Measurements from ENCODE around the gene SFTA2.
"Not testable (repeated sequence)": the region's sequence is repeated elsewhere in the genome, so short reads cannot be mapped to it uniquely, and the experiment has no call there.

Gene SFTA2

DNA sequence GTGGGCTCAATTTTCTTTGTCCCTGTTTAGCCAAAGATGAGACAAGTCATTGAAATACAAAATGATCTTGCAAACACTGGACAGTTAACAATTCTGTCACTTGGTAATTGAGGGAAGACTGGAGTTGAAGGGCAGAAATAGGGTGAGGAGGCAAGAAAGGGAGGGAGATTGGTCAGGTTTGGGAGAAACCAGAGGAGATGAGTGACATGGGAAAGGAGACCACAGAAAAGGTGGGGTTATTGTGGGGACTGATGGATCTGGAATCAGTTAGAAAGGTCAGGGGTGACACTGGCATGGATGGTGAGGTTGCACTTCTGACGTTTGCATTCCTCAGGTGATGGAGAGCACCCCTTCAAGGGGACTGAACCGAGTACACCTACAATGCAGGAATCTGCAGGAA lies 23.3 kb downstream of the SFTA2 start:
- no peak for DNase-seq

DNA sequence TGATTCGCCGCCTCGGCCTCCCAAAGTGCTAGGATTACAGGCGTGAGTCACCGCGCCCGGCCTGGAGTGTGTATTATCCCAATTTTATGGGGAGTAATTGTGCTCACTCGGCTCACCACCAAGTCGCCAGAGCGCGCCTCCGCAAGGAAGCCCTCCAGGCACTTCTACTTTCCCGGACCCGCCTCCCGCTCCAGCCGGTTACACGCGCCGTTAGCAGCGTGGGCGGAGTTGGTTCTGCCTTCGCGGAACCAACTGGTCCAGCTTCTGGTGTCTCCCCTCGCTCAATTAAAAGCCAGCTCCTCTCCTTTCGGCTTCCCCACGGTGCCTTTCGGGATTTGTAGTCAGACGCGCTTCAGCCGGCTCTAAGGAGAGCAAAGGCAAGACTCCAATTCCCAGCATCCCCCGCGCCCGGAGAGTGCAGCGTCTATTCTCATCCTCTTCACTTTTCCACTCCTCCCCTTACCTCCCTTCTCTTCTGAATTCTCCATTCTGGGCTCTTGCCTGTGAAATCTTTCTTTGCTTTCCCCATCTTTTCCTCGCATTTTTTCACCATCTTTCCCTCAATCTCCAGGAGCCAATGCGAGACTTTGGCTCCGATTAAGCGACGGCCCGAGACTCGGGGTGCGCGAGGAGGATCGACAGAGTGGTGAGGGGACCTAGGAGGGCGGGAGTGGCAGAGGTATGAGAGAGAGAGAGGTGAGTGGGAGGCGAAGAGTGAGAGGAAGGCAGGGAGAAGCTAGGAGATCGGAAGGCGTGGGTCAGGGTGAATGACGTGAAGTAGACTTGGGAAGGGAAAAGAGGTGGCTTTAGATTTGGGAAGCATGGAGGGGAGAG lies 24.0 kb downstream of the SFTA2 start, which contains the start of gene GTF2H4:
Gene GTF2H4 (plus strand): TSS at position 450 of the 834 bp plus-strand sequence.
- peak; percentile 96 for DNase-seq

DNA sequence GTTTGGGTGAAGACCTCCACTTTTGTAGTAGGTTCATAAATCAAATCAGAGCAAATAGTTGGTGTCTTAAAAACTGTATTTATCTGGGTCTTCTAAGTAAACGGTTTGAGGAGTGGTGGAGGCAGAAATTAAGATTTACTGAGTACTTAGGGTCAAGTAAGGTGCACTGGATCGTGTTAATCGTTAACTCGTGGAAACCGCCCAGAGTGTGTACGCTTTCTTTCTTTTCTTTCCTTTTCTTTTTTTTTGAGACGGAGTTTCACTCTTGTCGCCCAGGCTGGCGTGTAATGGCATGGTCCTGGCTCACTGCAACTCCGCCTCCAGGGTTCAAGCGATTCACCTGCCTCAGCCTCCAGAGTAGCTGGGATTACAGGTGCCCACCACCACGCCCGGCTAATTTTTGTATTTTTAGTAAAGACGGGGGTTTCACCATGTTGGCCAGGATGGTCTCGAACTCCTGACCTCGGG lies 24.6 kb downstream of the SFTA2 start:
- not testable (repeated sequence) for DNase-seq

DNA sequence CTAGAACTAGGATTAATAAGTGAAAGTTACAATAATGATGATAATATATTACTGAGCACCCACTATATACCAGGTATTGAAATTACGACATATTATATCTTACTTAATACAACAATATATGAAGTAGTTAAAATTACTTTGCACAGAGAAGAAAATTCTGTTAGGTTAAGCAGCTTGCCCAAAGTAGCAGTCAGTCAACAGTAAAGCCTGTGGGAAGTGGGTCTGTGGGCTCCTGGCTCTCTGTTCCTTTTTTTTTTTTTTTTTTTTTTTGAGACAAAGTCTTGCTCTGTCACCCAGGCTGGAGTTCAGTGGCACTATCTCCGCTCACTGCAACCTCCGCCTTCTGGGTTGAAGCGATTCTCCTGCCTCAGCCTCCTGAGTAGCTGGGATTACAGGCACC lies 28.7 kb downstream of the SFTA2 start:
- no peak for DNase-seq

DNA sequence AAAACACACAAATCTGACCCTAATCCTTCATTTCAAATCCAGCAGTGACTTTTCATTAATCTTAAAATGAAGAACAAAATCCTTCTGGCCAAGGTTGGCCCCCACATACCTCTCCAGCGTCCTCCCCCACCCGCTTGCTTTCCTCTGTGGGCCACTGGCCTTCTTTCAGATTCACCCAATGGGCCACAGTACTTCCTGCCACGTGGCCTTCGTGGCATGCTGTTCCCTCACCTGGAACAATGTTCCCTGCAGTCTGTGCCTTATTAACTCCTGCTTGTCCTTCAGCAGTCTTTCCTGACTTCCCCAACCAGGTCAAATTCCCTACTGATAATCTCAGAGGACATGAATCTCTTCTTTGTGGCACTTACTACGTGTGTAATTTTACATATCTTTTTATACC lies 29.3 kb downstream of the SFTA2 start:
- DNase-seq, result no peak

DNA sequence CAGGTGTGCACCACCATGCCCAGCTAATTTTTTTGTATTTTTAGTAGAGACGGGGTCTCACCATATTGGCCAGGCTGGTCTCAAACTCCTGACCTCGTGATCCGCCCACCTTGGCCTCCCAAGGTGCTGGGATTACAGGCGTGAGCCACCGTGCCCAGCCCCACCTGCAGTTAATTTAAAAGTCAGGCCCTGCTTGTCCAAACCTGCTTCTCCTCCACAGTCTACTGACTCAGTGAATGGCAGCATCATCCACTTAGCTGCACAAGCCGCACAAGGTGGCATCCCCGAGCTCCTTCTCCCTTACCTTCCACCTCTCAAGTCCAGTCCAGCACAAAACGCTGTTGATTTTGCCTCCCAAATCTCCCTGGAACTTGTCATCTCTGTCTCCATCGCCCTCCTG lies 29.8 kb downstream of the SFTA2 start:
- not testable (repeated sequence) for DNase-seq

DNA sequence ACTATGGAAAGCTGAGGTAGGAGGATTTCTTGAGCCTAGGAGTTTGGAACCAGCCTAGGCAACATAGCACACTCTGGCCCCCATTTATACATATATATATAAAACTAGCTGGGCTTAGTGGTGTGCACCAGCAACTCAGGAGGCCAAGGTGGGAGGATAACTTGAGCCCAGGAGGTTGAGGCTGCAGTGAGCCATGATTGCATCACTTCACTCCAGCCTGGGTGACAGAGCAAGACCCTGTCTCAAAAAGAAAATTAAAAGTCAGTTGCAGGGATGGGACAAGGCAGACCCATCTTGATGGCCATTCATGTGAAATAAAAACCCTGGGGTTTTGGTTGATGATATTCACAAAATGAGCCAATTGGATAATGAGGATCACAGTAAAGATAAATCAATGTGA lies 30.5 kb downstream of the SFTA2 start:
- DNase-seq, result no peak

DNA sequence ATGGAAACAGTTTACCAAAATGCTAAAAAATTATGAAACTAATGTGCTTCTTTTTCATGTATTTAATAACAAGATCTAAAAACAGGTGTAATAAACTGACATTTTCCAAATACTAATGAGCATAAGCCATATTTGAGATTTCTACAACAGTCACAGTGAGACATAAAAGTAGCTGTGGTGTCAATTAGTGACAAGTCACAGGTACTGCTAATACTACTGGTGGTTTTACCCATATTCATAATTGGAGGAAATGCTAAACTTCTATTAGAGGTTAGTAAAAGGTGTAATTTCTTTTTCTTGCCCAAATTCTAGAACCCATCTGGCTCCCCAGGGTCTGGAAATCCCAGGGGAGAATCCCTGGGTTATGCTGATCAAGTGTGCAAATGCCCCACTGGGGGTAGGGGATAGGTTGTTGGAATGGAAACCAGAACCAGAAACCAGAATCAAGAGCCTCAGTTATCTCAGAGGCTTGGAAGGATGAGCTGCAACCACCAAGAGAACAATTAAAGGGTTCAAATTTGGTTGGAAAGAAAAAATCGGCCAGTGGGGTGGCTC lies 31.0 kb downstream of the SFTA2 start:
- DNase-seq, result no peak

DNA sequence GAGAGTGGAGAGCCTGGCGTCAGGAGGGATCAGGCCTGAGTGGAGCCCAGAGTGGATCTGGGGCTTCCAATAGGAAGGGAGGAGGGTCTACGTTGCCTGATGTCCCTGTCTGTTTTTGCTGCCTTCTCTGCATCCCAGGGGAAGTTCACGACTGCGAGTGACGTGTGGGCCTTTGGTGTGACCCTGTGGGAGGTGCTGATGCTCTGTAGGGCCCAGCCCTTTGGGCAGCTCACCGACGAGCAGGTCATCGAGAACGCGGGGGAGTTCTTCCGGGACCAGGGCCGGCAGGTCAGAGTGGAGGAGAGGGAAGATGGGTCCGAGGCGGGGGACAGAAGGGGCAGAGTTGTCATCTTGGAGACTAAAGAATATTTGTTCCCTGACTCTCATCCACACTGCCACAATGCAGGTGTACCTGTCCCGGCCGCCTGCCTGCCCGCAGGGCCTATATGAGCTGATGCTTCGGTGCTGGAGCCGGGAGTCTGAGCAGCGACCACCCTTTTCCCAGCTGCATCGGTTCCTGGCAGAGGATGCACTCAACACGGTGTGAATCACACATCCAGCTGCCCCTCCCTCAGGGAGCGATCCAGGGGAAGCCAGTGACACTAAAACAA lies 33.1 kb downstream of the SFTA2 start:
- DNase-seq, result no peak

DNA sequence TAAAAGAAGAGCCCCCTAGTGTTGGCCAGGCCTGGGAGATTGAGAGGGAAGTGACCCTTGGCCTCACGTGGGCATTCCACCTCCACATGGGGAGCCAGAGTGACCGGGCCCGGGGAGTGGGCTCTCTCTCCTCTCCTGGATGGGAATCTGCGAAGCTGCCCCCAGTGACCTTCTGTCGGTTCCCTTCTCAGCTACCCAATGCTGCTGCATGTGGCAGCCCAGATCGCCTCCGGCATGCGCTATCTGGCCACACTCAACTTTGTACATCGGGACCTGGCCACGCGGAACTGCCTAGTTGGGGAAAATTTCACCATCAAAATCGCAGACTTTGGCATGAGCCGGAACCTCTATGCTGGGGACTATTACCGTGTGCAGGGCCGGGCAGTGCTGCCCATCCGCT lies 34.1 kb downstream of the SFTA2 start:
- no peak for DNase-seq

DNA sequence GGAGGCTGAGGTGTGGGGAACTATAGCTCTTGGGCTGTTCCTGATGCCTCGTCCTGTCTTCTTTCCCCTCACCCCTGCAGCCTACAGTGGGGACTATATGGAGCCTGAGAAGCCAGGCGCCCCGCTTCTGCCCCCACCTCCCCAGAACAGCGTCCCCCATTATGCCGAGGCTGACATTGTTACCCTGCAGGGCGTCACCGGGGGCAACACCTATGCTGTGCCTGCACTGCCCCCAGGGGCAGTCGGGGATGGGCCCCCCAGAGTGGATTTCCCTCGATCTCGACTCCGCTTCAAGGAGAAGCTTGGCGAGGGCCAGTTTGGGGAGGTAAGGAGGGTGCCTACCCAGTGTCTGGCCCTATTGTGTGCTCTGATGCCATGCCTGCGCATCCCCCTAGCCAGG lies 35.4 kb downstream of the SFTA2 start:
- no peak for DNase-seq

DNA sequence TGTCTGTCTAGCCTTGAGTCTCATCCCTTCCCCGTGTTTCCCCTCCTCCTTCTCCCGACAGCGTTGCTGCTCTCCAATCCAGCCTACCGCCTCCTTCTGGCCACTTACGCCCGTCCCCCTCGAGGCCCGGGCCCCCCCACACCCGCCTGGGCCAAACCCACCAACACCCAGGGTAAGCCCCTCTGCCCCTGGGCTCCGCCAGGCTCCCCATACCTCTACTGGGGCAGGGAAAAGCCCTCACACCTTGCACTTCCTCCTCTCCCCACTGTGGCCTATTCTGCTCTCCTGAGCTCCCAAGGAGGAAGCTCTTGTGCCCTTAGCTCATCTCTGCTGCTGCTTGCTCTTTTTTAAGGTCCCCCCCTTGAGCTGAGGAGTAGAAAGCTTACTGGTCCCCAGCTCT lies 36.6 kb downstream of the SFTA2 start:
- no peak for DNase-seq

DNA sequence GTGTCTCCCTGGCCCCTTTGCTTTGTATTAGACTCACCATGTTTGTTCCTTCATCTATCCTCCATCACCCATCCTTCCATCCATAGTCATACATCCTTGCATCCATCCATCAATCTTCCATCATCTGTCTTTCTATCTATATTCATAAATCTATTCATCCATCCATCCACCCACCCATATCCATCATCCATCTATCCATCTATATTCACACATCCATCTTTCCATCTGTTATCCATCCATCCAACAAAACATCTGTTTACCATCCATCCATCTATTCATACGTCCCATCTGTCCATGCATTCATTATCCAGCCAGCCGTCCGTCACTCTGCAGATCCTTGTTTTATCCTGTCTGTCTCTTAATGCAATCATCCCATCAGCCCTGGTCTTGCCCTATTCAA lies 37.0 kb downstream of the SFTA2 start:
- no peak for DNase-seq

DNA sequence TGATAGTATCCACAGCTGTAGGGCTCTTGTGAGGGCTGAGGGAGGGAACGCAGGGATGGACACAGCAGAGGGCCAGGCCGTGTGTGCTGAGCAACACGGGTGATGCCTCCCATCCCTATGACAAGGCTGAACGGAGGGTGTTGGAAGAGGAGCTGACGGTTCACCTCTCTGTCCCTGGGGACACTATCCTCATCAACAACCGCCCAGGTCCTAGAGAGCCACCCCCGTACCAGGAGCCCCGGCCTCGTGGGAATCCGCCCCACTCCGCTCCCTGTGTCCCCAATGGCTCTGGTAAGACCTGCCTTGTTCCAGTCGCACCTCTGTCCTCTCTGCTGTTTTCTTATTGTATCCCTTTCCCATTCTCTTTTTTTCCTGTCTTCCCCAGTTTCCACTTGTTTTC lies 37.6 kb downstream of the SFTA2 start:
- DNase-seq, result no peak

DNA sequence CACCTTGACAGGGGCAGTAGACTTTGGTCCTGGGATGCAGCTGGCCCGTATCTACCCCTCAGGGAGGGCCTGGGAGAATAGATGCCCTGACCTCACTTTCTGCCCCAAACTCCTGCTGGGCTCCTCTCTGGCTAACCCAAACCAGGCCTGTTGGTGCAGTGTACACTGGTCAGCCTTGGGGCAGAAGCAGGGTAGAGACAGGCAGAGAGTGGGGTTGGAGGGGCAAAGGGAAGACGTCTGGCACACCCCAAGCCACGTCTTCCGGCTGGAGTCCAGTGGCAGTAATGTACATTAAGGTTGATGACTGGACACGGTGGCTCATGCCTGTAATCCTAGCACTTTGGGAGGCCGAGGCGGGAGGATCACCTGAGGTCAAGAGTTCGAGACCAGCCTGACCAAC lies 38.3 kb downstream of the SFTA2 start:
- DNase-seq, result no peak

DNA sequence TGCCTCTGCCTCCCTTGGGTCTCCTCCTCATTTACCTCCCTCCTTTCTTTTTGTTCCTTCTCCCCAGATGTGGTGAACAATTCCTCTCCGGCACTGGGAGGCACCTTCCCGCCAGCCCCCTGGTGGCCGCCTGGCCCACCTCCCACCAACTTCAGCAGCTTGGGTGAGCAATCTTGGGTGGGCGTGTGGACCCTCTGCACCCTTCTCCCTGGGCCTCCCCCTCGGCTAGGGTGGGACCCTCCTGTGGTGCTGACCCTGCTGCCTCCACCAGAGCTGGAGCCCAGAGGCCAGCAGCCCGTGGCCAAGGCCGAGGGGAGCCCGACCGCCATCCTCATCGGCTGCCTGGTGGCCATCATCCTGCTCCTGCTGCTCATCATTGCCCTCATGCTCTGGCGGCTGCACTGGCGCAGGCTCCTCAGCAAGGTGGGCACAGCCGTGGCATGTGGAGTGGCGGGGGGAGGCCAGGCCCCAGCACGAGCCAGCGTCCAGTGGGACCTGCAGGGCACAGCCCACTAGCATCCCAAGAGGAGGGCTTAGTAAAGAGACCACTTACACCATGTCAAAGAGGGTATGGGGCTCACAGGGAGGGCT lies 38.9 kb downstream of the SFTA2 start:
- DNase-seq, result no peak

DNA sequence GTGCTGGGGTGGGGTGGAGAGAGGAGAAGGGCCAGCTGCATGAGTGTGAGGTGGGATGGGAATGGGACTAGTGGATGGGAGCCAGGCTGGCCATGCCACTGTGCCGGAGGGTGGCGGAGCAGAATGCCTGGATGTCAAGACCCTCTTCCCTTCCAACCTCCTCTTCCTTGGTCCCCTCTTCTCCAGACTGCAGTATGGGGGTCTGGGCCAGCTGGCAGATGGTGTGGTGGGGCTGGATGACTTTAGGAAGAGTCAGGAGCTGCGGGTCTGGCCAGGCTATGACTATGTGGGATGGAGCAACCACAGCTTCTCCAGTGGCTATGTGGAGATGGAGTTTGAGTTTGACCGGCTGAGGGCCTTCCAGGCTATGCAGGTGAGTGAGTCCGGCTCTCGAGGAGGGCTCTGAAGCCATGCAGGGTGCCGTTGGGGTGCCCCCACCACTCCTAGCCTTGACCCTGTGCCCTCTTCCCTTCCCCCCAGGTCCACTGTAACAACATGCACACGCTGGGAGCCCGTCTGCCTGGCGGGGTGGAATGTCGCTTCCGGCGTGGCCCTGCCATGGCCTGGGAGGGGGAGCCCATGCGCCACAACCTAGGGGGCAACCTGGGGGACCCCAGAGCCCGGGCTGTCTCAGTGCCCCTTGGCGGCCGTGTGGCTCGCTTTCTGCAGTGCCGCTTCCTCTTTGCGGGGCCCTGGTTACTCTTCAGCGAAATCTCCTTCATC lies 40.0 kb downstream of the SFTA2 start:
- no peak for DNase-seq

DNA sequence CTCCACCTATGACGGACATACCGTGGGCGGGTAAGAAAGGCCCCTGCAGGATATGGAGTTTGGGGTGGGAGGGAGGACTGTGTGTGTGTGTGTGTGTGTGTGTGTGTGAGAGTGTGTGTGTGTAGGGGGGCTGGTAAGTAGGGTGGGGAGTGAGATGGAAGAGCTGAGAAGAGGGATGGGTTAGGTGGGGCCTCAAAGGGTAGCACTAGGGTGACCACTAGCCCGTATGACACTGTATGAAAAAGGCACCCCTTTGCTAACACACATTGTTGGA lies 40.6 kb downstream of the SFTA2 start:
- no peak for DNase-seq

DNA sequence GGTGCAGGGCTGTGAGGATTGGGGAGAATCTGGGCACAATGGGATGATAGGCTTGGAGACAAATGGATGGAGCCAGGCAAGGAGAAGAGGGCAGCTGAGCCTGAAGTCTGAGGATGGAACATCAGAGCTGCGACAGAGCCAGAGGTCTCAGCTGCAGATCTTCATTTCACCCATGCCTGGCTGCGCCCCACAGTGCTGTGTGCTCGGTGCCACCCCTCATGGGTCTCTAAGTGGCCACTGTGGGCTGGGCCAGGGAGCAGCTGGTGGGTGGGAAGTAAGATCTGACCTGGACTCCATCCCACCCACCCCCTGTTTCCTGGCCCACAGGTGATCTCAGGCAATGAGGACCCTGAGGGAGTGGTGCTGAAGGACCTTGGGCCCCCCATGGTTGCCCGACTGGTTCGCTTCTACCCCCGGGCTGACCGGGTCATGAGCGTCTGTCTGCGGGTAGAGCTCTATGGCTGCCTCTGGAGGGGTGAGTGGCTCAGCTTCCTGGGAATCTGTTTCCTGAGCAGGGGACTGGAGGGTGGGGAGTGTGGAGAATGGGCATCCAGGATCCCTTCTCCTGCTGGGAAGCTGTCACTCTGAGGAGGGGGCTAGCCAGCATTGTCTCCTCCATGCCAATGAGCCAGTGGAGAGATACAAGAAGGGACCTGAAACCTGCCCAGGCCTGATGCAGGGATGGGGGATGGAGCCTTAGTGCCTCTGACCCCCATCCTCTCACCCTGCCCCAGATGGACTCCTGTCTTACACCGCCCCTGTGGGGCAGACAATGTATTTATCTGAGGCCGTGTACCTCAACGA lies 41.1 kb downstream of the SFTA2 start:
- no peak for DNase-seq

DNA sequence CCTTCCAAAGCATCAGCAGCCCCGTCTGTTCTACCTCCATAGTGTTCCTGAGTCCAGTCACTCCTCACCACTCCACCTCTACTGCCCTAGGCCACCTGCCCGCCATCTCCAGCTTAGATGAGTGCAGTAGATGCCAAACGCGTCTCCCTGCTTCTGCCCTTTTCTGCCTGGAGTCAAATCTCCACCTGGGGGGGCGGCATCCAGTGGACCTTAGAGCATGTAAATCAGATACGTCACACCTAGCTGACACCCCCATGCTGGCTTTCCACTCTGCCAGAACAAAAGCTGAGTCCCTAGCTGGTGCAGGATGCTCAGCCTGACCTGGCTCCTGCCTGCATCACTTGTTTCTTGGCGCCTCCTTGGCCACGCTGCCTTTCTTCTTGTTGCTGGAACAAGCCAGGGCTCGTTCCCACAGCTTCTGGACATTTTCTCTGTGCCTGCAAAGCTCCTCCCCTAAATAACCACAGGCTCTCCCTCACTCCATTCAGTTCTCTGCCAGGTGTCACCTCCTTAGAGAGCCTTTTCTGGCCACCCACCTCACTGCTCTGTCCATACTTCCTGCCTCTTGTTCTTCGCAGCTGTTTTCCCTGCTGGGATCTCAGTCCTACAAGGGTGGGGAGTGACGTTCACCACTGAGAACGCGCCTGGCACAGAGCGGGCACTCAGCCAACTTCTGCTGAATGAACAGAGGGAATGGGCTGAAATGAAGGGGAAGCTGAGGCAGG lies 41.9 kb downstream of the SFTA2 start:
- DNase-seq, result no peak

DNA sequence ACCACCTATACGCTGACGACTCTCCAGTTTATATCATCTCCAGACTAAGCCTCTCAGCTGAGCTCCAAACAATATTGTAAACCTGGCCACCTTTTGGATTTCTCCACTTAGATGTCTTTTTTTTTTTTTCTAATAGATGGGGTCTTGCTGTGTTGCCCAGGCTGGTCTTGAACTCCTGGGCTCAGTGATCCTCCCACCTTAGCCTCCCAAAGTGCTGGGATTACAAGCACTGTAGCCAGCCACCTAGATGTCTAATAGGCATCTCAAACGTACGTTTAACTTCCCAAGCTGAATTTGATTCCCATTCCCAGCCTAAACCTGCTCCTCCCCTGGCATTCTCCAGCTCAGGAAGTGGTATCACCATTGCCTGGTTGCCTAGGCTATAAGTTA lies 42.5 kb downstream of the SFTA2 start:
- DNase-seq, result no peak

Data from activated naive CD4-positive, alpha-beta T cell treated with anti-CD3 and anti-CD28 coated beads, Interleukin-2, amount 50 U/mL, for 16 hours (primary cell).